COLO668 (cell line): ENCODE measurements around the gene AFG1L.
"Not testable (repeated sequence)": the region's sequence is repeated elsewhere in the genome, so short reads cannot be mapped to it uniquely, and the experiment has no call there.

ENCODE experiments used
- DNase-seq: peaks from one replicate; lab custom pipeline; 2025; ENCODE audit not compliant: unreplicated experiment; lab: John Stamatoyannopoulos, UW

Gene AFG1L

DNA sequence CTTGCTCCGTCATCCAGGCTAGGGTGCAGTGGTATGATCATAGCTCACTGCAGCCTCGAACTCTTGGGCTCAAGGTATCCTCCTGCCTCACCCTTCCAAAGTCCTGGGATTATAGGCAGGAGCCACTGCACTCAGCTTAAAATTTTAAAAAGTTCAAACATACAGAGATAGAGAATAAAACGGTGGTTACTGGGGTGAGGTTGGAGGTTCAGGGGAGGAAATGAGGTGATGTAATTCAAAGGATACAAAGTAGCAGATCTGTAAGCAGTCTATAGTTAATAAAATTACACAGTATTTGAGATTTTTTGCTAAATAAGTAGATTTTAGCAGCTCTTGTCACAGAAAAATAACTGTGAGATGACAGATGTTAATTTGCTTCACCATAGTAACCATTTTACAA is 7.5 kb upstream of the AFG1L start:
- no peak for DNase-seq

- no peak for DNase-seq
These were observed 6.1 kb upstream of the AFG1L start for GRCh38 chr6:108288742-108289141.

GRCh38 chr6:108291091-108291490 is 3.8 kb upstream of the AFG1L start:
- no peak for DNase-seq

- not testable (repeated sequence) for DNase-seq
These were observed 2.3 kb upstream of the AFG1L start for GRCh38 chr6:108292561-108292960.

DNA sequence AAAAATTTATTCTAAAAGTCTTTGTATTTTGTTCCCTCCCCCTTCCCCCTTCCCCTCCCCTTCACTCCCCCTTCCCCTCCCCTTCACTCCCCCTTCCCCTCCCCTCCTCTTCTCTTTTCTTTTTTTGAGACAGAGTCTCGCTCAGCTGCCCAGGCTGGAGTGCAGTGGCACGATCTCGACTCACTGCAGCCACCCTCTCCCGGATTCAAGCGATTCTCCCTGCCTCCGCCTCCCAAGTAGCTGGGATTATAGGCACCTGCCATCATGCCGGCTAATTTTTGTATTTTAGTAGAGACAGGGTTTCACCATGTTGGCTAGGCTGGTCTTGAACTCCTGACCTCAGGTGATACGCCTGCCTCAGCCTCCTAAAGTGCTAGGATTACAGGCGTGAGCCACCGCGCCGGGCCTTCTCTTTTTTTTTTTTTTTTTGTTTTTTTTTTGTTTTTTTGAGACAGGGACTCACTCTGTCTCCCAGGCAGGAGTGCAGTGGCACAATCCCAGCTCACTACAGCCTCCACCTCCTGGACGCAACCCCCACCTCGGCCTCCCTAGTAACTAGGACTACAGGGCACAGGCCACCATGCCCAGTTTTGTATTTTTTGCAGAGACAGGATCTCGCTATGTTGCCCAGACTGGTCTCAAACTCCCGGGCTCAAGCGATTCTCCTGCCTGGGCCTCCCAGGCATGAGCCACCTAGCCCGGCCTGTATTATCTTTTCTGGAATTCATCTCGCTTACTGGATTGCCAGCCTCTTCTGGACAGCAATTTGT is 1.1 kb upstream of the AFG1L start:
- no peak for DNase-seq

DNA sequence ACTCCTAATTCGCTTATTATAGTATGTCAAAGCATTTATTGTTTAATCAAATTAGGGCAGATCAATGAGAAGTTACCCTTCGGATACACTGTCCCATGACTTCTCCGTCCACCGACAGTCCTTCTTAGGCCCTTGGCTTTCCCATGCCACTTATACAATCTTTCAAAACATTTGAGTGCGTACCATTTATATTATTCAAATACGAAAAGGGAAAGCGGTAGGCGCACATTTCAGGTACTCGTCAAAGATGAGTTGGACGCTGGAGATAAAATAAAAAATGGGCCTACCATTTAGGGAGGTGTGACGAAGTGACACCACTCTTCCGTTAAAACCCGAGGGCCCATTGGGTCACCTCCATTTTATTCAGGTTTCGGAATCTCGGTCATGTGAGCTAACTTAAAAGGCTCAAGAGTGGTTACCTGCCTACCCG is 542 bp upstream of the AFG1L start:
- no peak for DNase-seq

- DNase-seq: no peak
These were observed 822 bp downstream of the AFG1L start for GRCh38 chr6:108295676-108296075.

DNA sequence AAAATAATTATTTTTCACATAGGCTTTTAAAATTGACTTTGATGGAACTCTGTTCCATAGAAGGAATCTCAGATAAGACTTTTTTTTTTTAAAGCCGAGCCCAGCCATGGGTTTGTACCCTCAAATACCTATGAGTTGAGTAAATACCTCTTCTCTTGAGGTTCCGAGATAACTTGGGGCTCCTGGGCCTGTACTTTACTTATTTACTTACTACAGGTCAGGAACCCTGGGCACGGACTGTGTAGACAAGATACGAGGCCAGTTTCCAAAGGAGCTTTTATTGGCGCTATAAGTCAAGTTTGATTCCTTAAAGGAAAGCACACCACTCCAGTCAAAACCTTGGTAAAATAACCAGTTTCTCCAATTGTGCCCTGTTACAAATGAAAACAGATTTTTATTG is 7.5 kb downstream of the AFG1L start:
- DNase-seq: no peak

GRCh38 chr6:108304646-108305045 is 9.8 kb downstream of the AFG1L start:
- DNase-seq: no peak

GRCh38 chr6:108308641-108309040 is 13.8 kb downstream of the AFG1L start:
- not testable (repeated sequence) for DNase-seq

DNA sequence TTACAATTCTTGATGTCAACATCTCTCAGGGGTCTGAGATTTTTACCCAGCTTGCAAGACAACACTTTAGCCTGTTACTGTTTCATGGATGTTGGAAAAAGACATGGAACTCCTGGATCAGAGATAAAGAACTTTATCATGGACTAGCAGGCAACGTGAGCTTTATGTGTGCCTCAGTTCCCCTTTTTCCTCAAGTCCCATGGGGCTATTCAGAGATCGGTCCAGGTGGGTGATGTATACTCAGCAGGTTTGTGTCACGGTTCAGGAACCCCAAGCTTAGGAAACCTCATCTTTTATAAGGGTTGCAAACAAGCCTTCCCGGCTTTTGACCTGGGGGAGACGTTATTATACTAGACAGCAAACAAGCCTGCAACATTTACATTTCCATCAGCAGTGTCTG is 15.0 kb downstream of the AFG1L start:
- DNase-seq: no peak

GRCh38 chr6:108312605-108313004 is 17.8 kb downstream of the AFG1L start:
- no peak for DNase-seq

DNA sequence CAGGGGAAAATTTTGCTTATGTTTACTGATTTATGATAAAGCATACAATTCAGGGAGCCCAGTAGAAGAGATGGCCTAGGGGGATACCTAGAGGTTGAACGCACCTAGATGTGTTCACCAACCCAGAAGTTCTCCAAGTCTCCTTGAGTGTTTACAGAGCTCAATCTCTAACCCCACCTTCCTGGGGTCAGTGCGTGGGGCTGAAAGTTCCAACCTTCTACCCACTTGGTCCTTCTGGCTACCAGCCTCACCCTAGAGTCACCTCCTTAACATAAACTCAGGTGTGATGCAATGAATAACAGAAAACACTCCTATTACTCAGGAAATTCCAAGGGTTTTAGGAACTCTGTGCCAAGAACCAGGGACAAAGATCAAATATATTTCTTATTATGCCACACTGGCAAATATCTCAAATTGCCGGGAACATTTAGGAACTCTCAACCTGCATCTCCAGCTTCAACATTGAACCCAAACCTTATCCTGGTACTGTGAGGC is 26.4 kb downstream of the AFG1L start:
- no peak for DNase-seq

DNA sequence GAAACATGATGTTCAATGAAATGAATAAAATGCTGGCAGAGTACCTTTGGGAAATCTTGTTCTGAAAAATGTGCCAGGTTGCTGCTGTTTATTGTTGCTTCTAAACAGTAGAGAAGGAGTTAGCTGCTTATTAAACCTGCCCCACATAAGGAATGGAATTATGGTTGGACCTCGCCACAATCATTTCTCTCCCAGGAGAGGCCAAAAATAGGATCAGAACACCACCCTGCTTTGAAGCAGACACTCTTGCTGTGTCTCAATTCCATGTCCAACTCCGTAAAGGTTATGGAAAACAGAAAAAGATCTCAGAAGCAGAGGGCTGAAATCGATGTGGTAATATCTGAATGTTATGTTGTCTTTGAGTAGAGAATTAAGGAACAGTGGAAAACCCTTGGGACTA is 27.9 kb downstream of the AFG1L start:
- DNase-seq: no peak

DNA sequence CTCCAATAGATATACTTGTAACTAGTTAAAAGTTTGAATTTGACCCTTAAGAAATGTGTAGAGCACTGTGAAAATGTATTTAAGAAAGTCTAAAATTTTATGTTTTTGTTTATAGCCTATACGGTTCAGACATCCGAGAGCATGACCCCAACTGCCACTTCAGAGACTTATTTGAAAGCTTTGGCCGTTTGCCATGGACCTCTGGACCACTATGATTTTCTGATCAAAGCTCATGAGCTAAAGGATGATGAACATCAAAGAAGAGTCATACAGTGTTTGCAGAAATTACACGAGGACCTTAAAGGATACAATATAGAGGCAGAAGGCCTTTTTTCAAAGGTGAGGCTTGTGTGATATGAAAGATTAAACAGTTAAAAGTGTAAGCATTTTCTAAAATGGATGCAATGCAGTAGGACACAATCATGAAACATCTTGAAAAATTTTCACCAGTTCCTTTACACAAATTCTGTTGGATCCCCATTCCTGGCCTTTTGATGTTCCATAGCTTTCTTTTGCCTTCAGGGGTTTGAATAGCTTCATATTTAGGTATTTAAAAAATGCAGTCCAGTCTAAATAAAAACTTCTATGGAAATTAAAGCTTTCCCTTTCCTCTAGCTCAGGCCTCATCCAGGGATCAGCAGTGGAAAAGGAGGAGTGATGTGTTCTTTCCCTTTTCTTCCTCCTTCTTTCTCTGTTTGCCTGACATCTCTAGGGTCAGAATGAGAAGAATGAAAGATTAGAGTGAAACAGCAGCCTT is 29.0 kb downstream of the AFG1L start:
- no peak for DNase-seq

- DNase-seq: not testable (repeated sequence)
These were observed 35.4 kb downstream of the AFG1L start for GRCh38 chr6:108330221-108330785.

DNA sequence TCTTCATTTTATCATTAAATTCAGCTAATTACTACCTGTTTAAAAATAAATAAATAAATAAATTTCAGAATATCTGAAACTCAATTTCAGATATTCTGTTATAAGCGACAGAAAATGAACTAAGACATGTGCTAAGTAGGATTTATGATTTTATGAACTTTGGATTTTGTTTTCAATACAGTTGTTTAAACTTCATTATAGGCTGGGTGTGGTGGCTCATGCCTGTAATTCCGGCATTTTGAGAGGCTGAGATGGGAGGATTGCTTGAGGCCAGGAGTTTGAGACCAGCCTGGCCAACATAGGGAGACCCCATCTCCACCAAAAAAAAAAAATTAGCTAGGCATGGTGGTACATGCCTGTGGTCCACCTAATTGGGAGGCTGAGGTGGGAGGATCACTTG is 36.0 kb downstream of the AFG1L start:
- DNase-seq: no peak

DNA sequence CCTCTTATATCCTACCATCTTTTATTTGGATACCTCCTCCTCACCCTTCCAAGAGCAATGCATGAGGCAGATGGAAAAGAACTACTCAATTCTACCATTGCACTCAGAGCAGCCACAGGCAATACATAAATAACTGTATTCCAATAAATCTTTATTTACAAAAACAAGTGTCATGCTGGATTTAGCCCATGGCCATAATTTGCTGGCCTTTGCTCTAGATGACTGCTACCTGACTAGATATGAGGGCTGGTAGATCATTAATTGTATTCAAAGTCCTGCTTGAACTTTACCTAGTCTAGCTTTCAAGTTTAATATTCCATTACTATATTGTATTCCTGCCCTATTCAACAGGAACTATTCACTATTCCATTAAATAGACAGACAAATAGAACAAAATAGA is 37.1 kb downstream of the AFG1L start:
- no peak for DNase-seq

GRCh38 chr6:108336971-108337370 is 42.1 kb downstream of the AFG1L start:
- DNase-seq: no peak

DNA sequence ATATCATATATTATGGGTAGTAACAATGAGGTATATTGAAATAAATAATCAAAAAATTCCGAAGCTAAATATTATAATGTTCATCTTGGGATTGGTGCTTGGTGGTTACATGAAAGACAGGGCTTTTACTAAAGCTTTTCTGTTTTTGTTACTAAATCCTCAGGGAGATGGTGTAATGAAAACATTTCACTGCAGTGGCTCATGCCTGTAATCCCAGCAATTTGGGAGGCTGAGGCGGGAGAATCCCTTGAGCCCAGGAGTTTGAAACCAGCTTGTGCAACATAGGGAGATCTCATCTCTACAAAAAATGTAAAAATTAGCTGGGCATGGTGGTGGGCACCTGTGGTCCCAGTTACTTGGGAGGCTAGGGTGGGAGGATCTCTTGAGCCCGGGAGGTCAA is 42.9 kb downstream of the AFG1L start:
- DNase-seq: no peak

GRCh38 chr6:108341372-108341771 is 46.5 kb downstream of the AFG1L start:
- no peak for DNase-seq

DNA sequence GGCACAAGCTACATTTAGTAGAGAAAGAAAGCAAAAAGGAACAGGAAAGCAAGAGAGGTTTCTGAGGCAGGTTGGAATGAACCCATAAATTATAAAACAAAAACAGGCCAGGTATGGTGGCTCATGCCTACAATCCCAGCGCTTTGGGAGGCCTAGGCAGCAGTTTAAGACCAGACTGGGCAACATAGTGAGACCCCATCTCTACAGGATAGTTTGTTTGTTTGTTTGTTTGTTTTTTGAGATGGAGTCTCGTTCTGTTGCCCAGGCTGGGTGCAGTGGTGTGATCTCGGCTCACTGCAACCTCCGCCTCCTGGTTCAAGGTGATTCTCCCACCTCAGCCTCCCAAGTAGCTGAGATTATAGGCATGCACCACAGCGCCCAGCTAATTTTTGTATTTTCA is 49.0 kb downstream of the AFG1L start:
- DNase-seq: no peak
